TTC549 (cell line): ENCODE data around the gene FASTKD3.
"Not testable (repeated sequence)": the region's sequence is repeated elsewhere in the genome, so short reads cannot be mapped to it uniquely, and the experiment has no call there.

Experiments
- FAIRE-seq: peaks from 2 replicates; lab custom pipeline; 2012; peaks lifted over from hg19 to GRCh38; lab: Jason Lieb, UNC

The FASTKD3 gene

GRCh38 chr5:7868773-7869473 lies at the start of gene FASTKD3, which contains the start of gene MTRR:
FASTKD3 (minus strand) TSS chr5:7869031; CDS start chr5:7868083, 948 bp downstream.
MTRR (plus strand) TSS chr5:7869148; CDS start chr5:7870795, 1,647 bp downstream.
- peak; percentile 5 for FAIRE-seq

GRCh38 chr5:7917130-7918123 lies 48.6 kb upstream of the FASTKD3 start:
- no peak for FAIRE-seq

GRCh38 chr5:7916171-7916804 lies 47.5 kb upstream of the FASTKD3 start:
- FAIRE-seq: no peak

GRCh38 chr5:7911429-7911771 lies 42.6 kb upstream of the FASTKD3 start:
- FAIRE-seq: not testable (repeated sequence)

- FAIRE-seq: no peak
These were observed 42.1 kb upstream of the FASTKD3 start for GRCh38 chr5:7910738-7911428.

- no peak for FAIRE-seq
These were observed 39.5 kb upstream of the FASTKD3 start for GRCh38 chr5:7908317-7908716.

- FAIRE-seq: no peak
These were observed 38.8 kb upstream of the FASTKD3 start for GRCh38 chr5:7907612-7908011.

GRCh38 chr5:7904170-7904569 lies 35.3 kb upstream of the FASTKD3 start:
- no peak for FAIRE-seq

- FAIRE-seq: no peak
These were observed 34.1 kb upstream of the FASTKD3 start for GRCh38 chr5:7902666-7903625.

GRCh38 chr5:7902201-7902600 lies 33.4 kb upstream of the FASTKD3 start:
- FAIRE-seq: no peak

- FAIRE-seq: no peak
These were observed 28.3 kb upstream of the FASTKD3 start for GRCh38 chr5:7897014-7897600.

GRCh38 chr5:7894860-7895259 lies 26.0 kb upstream of the FASTKD3 start:
- FAIRE-seq: no peak

GRCh38 chr5:7894439-7894838 lies 25.6 kb upstream of the FASTKD3 start:
- no peak for FAIRE-seq

GRCh38 chr5:7888901-7889300 lies 20.1 kb upstream of the FASTKD3 start:
- no peak for FAIRE-seq

- FAIRE-seq: no peak
These were observed 18.1 kb upstream of the FASTKD3 start for GRCh38 chr5:7886849-7887475.

- FAIRE-seq: no peak
These were observed 15.8 kb upstream of the FASTKD3 start for GRCh38 chr5:7884491-7885267.

GRCh38 chr5:7882926-7883325 lies 14.1 kb upstream of the FASTKD3 start:
- no peak for FAIRE-seq

- no peak for FAIRE-seq
These were observed 13.0 kb upstream of the FASTKD3 start for GRCh38 chr5:7881816-7882215.

GRCh38 chr5:7881091-7881490 lies 12.3 kb upstream of the FASTKD3 start:
- FAIRE-seq: no peak
